HG02938 (cell line): ENCODE results near the gene NFKBIB.

Experiments
- ATAC-seq: cut with Tn5 transposase; IDR thresholded peaks from one replicate; pipeline ENCODE4 v1.9.1; 2021; ENCODE audit warnings: mild to moderate bottlenecking, moderate library complexity; ENCODE audit not compliant: unreplicated experiment

The NFKBIB gene

GRCh38 chr19:38953677-38954076, 53.9 kb downstream of the NFKBIB start:
- no peak for ATAC-seq

- ATAC-seq = no peak
Observed at GRCh38 chr19:38956264-38956663, 56.5 kb downstream of the NFKBIB start.

DNA sequence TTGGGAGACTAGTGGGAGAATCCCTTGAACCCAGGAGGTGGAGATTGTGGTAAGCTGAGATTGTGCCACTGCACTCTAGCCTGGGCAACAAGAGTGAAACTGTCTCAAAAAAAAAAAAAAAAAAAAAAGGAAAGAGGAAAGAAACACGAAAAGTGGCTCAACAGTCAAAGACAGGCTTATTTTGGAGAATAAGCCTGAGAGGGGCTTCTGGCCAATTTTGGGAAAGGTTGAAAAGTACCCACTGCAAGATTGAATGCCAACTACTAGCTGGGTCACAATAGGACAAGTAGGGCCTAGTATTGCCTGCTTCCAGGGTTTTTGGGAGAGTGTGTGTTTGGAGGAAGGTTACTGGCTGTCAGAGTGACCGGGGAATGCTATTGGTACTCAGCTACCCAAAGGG, 58.5 kb downstream of the NFKBIB start:
- no peak for ATAC-seq
